GM18499 (cell line): ENCODE measurements around the gene FOXO1.
A peak's percentile ranks its signal among the peaks of the same experiment; 100 is the strongest.
"Not testable (repeated sequence)": the region's sequence is repeated elsewhere in the genome, so short reads cannot be mapped to it uniquely, and the experiment has no call there.

Experiments used
- ATAC-seq: cut with Tn5 transposase; IDR thresholded peaks from one replicate; pipeline ENCODE4 v1.9.1; 2021; ENCODE audit warnings: moderate number of reproducible peaks; ENCODE audit not compliant: insufficient read depth, unreplicated experiment

Gene FOXO1

DNA sequence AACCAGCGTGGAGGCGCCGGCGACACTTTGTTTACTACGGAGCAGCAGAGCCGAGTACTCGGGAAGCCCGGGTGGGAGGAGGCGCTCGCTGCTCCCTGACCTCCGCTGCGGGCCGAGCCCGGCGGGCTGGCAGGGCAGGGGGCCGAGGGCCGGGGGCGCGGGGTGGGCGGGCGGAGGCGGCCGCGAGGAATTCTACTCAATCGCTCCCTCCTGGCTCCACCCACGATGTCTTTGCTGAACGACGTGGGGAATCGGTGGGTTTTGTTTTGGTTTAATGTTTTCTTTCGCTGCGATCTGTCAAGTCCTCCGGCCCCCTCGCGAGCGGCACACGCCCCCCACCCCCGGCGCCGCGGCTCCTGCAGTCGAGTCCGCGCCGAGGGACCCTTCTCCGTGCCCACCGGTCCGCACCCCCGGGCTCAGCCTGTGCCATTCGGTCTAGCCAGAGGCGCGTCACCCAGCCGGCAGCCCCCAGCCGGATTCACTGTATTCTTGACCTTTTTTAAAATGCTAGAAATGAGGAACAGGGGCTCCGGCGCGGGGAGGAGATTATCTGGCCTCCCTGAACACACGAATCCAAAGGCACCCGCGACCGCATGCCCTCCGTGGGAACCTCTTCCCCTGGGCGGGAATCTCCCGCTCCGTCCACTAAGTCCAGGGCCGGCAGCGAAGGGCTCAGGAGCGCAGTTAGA lies 636 bp upstream of the FOXO1 start:
- ATAC-seq = no peak

DNA sequence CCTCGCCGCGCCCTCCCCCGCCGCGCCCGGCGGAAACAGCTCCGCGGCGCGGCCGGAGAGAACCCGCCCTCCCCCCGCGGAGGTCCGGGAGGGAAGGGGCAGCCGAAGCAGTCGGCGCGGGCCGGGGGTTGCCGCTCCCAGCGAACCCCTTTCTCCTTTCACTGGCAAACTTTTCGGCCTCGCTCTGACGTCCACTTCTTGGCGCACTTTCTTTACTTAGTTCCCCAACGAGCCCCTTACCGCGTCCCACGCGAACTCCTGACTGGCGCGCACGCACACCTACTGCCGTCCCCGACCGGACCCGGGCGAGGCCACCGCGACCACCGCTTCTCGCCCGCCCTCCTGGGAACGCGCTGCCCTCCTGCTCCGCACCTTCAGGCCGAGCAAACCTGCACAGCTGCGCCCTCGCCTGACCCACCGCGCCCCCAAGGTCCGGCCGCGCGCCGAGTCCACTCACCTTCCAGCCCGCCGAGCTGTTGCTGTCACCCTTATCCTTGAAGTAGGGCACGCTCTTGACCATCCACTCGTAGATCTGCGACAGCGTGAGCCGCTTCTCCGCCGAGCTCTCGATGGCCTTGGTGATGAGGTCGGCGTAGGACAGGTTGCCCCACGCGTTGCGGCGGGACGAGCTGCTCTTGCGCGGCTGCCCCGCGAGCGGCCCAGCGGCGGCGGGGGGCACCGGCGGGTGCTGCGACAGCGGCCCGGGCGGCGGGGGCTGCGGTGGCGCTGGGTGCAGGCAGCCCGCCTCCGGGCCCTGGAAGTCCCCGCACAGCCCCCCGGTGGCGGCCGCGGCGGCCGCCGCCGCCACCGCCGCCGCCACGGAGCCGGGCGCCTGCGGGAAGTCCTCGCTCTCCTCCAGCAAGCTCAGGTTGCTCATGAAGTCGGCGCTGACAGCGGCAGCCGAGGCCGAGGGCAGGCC lies 1.1 kb downstream of the FOXO1 start:
- no peak for ATAC-seq

DNA sequence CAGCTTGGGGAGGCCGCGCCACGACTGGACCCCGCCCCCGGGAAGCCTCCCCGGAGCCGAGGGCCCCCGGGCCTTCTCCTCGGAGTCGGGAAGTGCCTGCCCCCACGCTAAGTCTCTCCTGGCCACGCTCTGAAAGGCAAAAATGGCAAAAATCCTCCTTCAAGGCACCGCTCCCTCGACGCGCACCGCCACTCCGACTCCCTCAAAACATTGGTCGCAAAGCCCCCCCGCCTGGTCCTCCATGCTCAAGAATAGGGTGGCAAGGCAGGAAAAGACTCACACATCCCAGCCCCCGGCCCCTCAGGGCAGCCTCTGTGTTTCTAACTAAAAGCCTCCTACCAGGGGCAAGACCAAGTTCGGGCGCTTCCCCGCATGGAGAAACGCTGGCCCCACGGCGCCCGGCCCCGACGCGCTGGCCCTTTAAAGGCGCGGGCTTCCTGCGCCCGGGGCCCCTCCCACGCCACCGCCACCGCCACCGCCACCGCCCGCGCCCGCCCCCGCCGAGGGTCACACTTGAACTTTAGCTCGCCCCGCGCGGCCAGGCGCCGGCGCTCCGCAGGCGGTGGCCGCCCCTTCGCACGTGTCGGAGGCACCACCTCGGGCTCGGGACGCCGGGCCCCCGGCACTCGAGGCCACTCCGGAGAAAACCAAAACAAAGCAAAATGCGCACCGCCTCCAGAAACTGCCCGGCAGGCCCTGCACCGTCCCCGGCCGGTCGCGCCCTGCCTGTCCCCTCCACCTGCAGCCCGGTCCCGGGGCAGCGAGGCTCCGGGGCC lies 1.9 kb downstream of the FOXO1 start:
- no peak for ATAC-seq

DNA sequence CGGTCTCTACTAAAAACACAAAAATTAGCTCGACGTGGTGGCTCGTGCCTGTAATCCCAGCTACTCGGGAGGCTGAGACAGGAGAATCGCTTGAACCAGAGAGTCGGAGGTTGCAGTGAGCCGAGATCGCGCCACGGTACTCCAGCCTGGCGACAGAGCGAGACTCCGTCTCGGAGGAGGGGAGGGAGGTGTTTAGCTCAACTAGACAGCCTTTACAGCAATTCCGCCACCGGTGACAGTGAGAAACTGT lies 2.4 kb downstream of the FOXO1 start:
- not testable (repeated sequence) for ATAC-seq

DNA sequence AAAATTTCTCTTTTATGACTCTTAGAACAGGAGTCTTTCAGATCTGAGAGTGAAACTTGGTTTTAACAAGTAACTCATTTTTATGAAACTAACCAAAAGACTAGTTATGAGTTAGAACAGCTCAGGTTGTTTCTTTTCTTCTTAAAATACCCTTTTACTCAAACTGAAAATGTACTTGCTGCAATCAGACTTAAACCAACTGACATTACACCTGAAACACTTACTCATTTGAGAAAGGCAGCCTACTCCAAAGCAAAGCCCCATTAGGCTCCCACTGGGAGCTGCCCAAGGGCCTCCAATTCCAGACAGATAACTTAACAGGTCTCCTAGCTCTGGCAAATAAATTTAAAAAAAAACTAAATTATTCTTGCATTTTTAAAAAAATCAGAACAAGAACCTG lies 3.6 kb downstream of the FOXO1 start:
- ATAC-seq = peak; percentile 39

DNA sequence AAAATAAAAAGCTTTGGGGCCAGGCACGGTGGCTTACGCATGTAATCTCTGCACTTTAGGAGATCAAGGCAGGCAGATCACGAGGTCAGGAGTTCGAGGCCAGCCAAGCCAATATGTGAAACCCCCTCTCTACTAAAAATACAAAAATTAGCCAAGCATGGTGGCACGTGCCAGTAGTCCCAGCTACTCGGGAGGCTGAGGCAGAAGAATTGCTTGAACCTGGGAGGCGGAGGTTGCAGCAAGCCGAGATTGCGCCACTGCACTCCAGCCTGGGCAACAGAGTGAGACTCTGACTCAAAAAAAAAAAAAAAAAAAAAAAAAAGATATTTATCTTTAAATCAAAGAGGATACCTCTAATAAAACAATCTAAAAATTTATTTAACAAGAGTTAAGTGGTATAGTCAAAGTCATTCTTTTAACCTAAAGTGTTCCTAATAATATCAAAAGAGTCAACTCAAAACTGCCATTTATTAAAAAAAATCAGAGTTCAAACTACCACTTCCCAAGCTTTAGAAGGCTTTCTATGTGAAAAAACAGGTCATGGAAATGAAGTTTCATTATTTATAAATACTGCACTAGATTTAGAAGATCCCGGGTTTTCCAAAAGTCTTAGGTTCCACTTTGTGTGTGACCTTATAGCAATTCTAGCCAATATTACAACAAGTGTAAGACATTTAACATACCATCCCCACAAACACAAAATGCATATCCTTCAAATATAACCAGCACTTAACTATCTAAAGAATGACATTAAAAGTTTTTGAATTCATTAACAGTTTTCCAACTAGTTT lies 4.4 kb downstream of the FOXO1 start:
- ATAC-seq = no peak

DNA sequence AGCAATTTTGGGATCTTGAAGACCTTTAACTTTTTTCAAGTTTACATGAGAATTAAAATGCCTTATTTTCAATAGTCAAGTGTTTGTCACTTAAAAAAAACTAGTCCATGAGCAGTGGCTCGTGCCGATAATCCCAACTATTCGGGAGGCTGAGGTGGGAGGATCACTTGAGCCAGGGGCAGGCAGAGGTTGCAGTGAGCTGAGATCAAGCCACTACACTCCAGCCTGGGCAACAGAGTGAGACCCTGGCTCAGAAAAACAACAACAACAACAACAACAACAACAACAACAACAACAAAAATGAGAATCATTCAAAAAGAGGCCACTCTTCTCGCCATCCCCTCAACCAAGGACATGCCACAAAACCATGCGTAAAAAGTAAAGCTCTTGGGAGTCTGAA lies 5.7 kb downstream of the FOXO1 start:
- ATAC-seq = no peak

DNA sequence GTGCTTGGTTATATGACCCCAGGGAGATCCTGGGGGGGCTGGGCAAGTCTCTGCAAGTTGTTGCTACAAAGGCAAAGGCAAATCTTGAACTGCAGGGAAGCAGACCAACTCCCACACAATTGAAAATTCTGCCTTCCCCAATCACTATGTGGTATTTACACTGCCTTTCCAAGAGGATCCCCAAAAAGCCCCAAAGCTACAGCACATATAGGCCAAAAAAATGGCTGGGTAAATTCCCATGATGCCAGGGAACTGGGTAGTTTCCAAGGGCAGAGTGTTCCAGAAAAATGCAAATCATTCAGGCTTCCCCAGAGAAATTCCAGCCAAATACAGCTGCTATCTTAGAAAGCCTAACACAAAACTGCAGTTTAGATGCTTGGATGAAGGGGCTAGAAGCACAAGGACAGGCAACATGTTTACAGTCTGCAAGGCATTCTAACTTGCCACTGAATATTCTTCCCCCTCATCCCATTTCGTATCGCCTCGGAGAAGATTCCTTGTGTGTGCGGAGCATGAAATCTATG lies 6.2 kb downstream of the FOXO1 start:
- no peak for ATAC-seq

DNA sequence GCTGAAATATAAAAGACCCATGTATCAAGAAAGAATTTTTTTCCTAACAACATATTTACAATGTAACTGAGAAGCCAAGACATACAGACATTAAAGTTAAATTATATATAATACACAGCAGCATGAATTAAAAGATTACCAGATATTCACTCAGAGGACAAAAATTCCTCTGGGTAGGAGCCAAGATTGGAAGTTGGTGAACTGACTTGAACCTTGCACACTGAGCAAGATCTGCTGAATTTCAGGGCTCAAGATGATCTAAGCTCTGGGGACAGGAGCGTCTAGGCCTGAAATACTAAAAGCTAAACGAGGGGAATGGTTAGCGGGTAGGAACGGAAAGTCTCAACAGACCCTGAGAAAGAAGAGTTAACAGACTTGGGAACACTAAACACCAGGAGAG lies 8.5 kb downstream of the FOXO1 start:
- no peak for ATAC-seq

DNA sequence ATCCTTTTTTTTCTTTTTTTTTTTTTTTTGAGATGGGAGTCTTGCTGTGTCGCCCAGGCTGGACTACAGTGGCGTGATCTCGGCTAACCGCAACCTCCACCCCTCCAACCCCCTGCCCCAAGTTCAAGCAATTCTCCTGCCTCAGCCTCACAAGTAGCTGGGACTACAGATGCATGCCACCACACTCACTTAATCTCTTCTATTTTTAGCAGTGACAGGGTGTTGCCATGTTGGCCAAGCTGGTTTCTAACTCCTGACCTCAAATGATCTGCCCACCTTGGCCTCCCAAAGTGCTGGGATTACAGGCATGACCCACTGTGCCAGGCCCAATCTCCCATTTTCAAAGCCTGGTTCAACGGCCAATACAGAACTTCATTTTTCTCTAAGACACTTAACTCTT lies 9.1 kb downstream of the FOXO1 start:
- no peak for ATAC-seq

DNA sequence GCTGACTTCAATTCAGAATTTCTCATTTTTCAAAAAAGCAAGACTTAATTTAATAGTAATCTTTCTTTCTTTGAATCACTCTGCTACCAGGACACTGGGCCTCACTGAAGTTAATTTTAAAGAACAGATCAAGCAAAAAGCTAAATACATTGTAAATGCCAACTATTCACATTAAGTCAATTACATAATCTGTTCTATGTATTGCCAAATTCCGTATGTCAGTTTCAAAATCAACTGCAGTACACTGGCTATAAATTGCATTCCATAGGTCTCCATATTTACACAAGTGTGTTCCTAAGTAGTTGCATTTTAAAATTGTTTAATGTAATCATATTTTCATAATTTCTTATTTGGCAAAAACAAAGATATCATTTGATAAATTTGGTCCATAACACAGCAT lies 10.1 kb downstream of the FOXO1 start:
- ATAC-seq = no peak

DNA sequence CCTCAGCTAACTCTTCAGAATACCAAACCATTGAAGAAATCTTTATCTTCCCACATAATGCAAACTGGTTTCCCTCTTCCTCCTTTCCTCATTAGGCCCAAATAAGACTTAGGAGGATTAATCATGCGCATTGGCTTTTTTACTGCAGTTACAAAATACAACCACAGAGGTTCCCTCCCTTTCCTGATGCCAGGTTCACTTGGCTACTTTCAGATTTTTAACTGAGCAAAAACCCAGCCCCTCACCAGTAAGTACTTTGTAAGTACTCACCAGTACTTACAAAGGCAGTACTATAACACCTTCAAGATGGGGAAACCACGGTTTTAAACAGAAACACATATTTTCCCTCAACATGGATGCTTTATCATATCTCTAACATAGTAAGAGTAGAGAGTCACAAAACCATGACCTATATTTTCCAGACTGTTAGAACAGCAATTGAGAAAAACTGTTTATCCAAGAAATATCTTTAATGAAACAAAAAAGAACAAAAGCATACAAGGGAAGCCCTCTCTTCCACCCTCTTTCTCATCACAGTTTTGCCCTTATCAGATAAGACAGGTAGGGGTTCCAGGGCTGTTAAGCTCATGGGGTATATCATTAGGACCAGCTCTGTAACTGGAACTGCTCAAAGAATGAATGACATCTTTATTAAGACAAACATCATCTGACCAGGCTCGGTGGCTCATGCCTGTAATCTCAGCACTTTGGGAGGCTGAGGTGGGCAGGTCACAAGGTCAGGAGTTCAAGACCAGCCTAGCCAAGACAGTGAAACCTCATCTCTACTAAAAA lies 12.7 kb downstream of the FOXO1 start:
- ATAC-seq = no peak

DNA sequence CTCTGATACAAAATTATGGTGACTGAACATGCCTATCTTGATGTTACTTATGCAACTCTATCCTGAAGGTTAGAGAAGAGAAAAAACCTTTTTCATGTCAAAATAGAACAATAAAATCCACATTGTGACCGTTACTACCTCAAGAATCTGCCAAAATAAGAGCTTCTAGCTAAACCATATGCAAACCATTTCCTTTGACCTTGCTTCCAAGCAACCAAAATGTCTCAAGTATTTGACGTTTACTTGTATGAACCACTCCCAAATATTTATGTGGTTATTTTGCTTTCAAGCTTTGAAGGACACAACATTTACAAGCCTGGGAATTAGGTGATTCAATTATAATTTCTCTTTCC lies 13.9 kb downstream of the FOXO1 start:
- peak; percentile 29 for ATAC-seq

DNA sequence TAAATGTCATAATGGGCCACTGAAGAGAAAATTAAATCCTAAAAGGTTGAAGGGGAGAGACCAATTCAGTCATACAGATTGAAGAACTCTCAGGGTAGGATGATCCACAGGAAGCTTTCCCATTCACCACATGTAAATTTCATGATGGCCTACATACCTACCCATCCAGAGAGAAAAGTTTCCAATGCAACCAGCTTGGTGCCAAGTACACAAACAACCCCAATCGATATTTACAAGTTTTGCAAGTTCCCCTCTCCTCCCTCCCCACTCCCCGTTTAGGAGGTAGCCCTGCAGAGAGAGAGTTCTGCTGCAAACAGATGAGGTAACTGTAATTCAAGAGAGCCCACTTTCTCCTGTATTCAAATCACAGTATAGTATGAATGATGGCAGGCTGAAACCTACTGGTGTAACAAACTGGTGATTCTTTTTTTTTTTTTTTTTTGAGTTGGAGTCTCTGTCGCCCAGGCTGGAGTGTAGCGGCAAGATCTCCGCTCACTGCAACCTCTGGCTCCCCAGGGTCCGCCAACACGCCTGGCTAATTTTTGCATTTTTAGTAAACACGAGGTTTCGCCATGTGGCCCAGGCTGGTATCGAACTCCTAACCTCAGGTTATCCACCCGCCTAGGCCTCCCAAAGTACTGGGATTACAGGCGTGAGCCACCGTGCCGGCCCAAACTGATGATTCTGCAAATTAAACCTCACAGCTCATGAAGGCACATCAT lies 14.4 kb downstream of the FOXO1 start:
- ATAC-seq = peak; percentile 24

DNA sequence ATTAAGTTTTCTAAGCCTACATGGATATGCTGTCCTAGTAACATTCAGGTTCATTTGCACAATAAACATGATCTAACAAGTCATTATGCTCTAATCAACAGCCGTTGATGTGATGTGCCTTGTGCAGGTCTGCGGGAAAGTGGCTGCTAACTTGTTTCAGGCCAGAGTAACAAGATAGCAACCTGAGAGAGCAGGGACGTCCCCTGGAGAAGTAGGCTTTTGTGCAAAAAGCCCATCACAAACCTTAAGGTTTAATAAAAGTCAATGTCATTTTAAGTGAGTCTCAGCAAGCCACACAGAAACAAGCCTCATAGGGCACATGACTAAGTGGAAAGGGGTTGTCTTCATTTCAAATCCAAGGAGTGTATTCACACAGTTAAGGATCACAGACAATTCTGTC lies 17.6 kb downstream of the FOXO1 start:
- ATAC-seq = no peak

DNA sequence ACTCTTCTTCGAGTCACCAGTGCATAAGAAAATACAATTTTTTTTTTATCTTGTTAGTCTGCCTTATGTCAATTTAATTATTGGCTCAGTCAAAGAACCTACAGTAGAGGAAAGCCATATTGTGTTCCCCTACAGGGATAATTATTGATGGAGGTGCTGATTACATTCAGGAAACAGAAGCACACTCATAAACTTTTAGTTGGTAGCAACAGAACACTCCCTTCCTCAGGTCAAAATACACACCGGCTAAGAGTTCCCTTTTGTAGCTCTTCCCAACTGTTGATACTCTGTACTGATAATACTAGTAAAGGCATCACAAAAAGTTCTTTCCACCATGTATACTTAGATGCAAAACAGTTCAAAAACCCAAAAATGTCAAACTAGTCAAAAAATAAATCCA lies 18.4 kb downstream of the FOXO1 start:
- ATAC-seq = no peak

DNA sequence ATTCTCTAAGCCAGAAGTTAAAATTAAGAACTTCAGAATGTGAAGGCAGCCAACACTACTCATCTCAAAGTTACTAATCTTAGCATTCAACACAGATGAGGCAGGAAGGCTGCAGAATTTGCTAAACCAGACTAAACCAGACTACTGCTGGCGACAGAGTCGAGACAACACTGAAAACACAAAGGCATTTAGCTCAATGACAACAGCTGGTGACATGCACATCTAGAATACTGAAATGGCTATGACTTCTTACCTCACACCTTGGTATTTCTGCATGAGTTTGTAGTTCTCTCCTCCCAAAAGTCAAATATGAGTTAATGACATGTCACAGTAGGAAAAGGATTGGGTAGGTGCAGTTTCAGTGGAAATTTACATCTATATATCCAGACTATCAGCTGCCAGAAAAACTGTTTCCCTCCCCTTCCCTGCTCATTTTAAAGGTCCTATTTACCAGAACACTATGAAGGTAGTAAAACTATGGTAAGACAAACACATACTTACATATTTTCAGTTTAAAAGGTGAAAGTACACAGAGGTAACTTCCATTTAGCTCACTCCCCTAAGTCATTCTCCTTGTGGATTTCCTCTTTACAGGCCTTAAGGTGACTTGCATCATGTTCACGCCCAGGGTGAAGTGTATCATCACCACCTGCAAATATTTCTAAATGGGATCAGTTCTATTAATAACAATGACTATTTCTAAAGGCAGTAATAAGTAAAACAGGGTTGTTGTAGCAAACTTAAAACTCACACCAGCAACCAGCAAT lies 21.4 kb downstream of the FOXO1 start:
- no peak for ATAC-seq

DNA sequence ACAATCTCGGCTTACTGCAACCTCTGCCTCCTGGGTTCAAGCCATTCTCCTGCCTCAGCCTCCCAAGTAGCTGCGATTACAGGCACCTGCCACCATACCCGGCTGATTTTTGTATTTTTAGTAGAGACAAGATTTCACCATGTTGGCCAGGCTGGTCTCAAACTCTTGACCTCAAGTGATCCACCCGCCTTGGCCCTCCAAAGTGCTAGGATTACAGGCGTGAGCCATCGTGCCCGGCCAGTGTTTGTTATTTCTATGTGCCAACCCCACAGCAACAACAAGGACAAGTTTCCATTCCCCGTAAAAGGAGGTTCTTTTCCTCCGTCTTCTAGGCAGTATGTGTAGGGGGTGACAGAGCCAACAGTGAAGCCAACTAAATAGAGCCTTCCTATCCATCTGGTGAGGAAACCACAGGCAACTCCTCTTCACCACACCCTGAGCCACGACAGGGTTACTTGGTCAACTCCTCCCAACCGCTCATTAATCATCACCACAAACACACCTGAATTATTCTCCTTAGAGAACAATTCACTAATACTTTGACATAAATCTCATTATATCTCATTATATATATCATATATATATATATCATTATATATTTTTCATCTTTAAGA lies 25.5 kb downstream of the FOXO1 start:
- no peak for ATAC-seq
